A549 (cell line): ENCODE measurements around the gene INHA. TPM values are rescaled to one million over a fixed set of nuclear protein-coding genes. Genes with fewer than 3 reads are reported as not detected.

ENCODE experiments used
- ATAC-seq, 2 experiments: fragments of 200-7000 bp in 1 of 2; fragments of >200 bp in 1 of 2; cut with Nextera tagmentation in 1 of 2; cut with Tn5 transposase in 1 of 2; 3 replicates each; pipeline versions ENCODE4 v1.8.0 to v1.9.1; 2018 to 2020; ENCODE audit warnings: mild to moderate bottlenecking in 1 of 2, moderate library complexity in 1 of 2
- CTCF ChIA-PET: fragments of 300-600 bp; sonication (Branson Sonifier 250); formaldehyde crosslinking; extraction: SDS; loops from one replicate; lab custom pipeline; 2021; ENCODE audit warnings: antibody characterized with exemption, inconsistent platforms; lab: Yijun Ruan, JAX
- POLR2A ChIA-PET: fragments of 350-600 bp; formaldehyde crosslinking; extraction: SDS; loops from one replicate; lab custom pipeline; 2021; ENCODE audit warnings: antibody characterized with exemption, inconsistent platforms; lab: Yijun Ruan, JAX
- DNase-seq, 2 experiments: peaks; one replicate each; pipeline versions ENCODE4 v3.0.0 to v3.0.0-alpha.2; 2011 to 2016; ENCODE audit warnings: low read depth in 1 of 2, low spot score in 1 of 2
- FAIRE-seq: peaks from 2 replicates; lab custom pipeline; 2011; peaks lifted over from hg19 to GRCh38; lab: Jason Lieb, UNC
- H3K27ac ChIP-seq, 2 experiments: fragments of >200 bp; sonication (Bioruptor Twin); formaldehyde crosslinking; 3 replicates each; pipeline ENCODE4 v1.5.1; 2016 to 2017
- H3K4me1 ChIP-seq: fragments of >200 bp; sonication (Bioruptor Twin); formaldehyde crosslinking; 3 replicates; pipeline ENCODE4 v1.6.1; 2016
- H3K4me2 ChIP-seq: fragments of >200 bp; sonication (Bioruptor Twin); formaldehyde crosslinking; 3 replicates; pipeline ENCODE4 v1.6.1; 2016
- H3K4me3 ChIP-seq: fragments of >200 bp; sonication (Bioruptor Twin); formaldehyde crosslinking; 3 replicates; pipeline ENCODE4 v1.5.1; 2016
- H3K9me3 ChIP-seq: fragments of >200 bp; sonication (Bioruptor Twin); formaldehyde crosslinking; 3 replicates; pipeline ENCODE4 v1.6.1; 2016
- CBX2 ChIP-seq: fragments of 200-600 bp; sonication (generic); IDR thresholded peaks from 2 replicates; pipeline ENCODE4 v1.6.1; 2016; ENCODE audit warnings: low read depth, mild to moderate bottlenecking, borderline replicate concordance
- CEBPB ChIP-seq, 2 experiments: fragments of >200 bp in 1 of 2; sonication (Bioruptor Twin) in 1 of 2; formaldehyde crosslinking in 1 of 2; IDR thresholded peaks; 2 replicates each; pipeline ENCODE4 v1.6.1; 2012 to 2016
- EHMT2 ChIP-seq: fragments of 200-600 bp; sonication (generic); IDR thresholded peaks from 2 replicates; pipeline ENCODE4 v1.6.1; 2016; ENCODE audit warnings: antibody characterized with exemption, low read depth, mild to moderate bottlenecking, moderate library complexity
- EP300 ChIP-seq, 2 experiments: fragments of >200 bp; sonication (Bioruptor Twin); formaldehyde crosslinking; IDR thresholded peaks; 2 replicates in 1 of 2; 3 replicates in 1 of 2; pipeline ENCODE4 v1.6.1; 2016 to 2017
- FOSB ChIP-seq: fragments of 250-450 bp; sonication (Bioruptor Pico); IDR thresholded peaks from 2 replicates; pipeline ENCODE4 v1.5.0; 2020; ENCODE audit warnings: mild to moderate bottlenecking, moderate library complexity
- FOSL2 ChIP-seq, 2 experiments: fragments of 450-650 bp in 1 of 2; fragments of >200 bp in 1 of 2; sonication (Bioruptor Twin) in 1 of 2; formaldehyde crosslinking; IDR thresholded peaks; 2 replicates each; pipeline versions ENCODE4 v1.5.0 to v1.6.1; 2016 to 2020; ENCODE audit warnings: mild to moderate bottlenecking in 1 of 2, moderate library complexity in 1 of 2
- GATA3 ChIP-seq: IDR thresholded peaks from 2 replicates; pipeline ENCODE4 v1.6.1; 2012; ENCODE audit warnings: borderline replicate concordance
- HDAC2 ChIP-seq: fragments of 200-600 bp; sonication (generic); IDR thresholded peaks from 2 replicates; pipeline ENCODE4 v1.6.1; 2016
- KDM5A ChIP-seq: fragments of 200-600 bp; sonication (generic); IDR thresholded peaks from 2 replicates; pipeline ENCODE4 v1.6.1; 2016; ENCODE audit warnings: antibody characterized with exemption, mild to moderate bottlenecking
- MAFK ChIP-seq: fragments of 450-650 bp; IDR thresholded peaks from 2 replicates; pipeline ENCODE4 v1.6.1; 2014; ENCODE audit not compliant: partially characterized antibody
- MAZ ChIP-seq: fragments of 150-350 bp; IDR thresholded peaks from 2 replicates; pipeline ENCODE4 v1.6.1; 2014; ENCODE audit warnings: antibody characterized with exemption, low read depth, low read length, borderline replicate concordance
- MYC ChIP-seq: IDR thresholded peaks from 2 replicates; pipeline ENCODE4 v1.6.1; 2012; ENCODE audit warnings: mild to moderate bottlenecking, inconsistent platforms, low read length, improper control_type of control experiment, borderline replicate concordance
- NFE2L2 ChIP-seq: fragments of 150-350 bp; conservative IDR thresholded peaks from 2 replicates; pipeline ENCODE4 v1.6.1; 2014; ENCODE audit warnings: low read length
- RARB ChIP-seq: fragments of 250-450 bp; sonication (Bioruptor Pico); IDR thresholded peaks from 2 replicates; pipeline ENCODE4 v1.8.0; 2021; ENCODE audit warnings: mild to moderate bottlenecking, moderate library complexity
- RCOR1 ChIP-seq: fragments of 150-350 bp; IDR thresholded peaks from 2 replicates; pipeline ENCODE4 v1.6.1; 2014; ENCODE audit warnings: antibody characterized with exemption, low read length, low read depth
- SREBF2 ChIP-seq: fragments of 450-650 bp; IDR thresholded peaks from 2 replicates; pipeline ENCODE4 v1.6.1; 2014; ENCODE audit warnings: mild to moderate bottlenecking, moderate library complexity
- TFCP2L1 ChIP-seq: fragments of 250-450 bp; sonication (Bioruptor Pico); IDR thresholded peaks from 2 replicates; pipeline ENCODE4 v1.5.0; 2021; ENCODE audit warnings: mild to moderate bottlenecking
- TP53 ChIP-seq: fragments of 250-450 bp; sonication (Bioruptor Pico); IDR thresholded peaks from 2 replicates; pipeline ENCODE4 v1.5.0; 2021; ENCODE audit warnings: mild to moderate bottlenecking, moderate library complexity
- ZC3H11A ChIP-seq: fragments of 450-650 bp; IDR thresholded peaks from 2 replicates; pipeline ENCODE4 v1.6.1; 2014; ENCODE audit warnings: antibody characterized with exemption, mild to moderate bottlenecking
- ZNF302 ChIP-seq: fragments of 250-450 bp; sonication (Bioruptor Pico); IDR thresholded peaks from 2 replicates; pipeline ENCODE4 v1.9.0; 2021; ENCODE audit warnings: inconsistent platforms, mild to moderate bottlenecking, moderate library complexity
- ZSCAN20 ChIP-seq: fragments of 250-450 bp; sonication (Bioruptor Pico); IDR thresholded peaks from 2 replicates; pipeline ENCODE4 v1.8.0; 2022; ENCODE audit warnings: mild to moderate bottlenecking, moderate library complexity
- WGBS: methylation state at CpG from one replicate; pipeline ENCODE4 v1.1.6; 2017; ENCODE audit errors: missing lambda C conversion rate; 5-methylcytosine and 5-hydroxymethylcytosine counted together
- polyA plus RNA-seq, 4 experiments: library from polyadenylated mRNA; depleted of rRNA in 3 of 4; stranded (reverse); fragments of >200 nt; fragmentation: RNase III in 1 of 4; extraction: RNeasy Plus Mini Kit Qiagen cat#74134 plus additional on column Dnase treatment in 1 of 4; gene quantifications; 2 replicates in 3 of 4; 3 replicates in 1 of 4; pipeline ENCODE4 v1.2.3, GENCODE V29; 2011 to 2017
- TF ChIP-seq, protein P1 (sequence below): fragments of >200 bp; sonication (Bioruptor Twin); formaldehyde crosslinking; IDR thresholded peaks from 3 replicates; pipeline ENCODE4 v1.6.1; 2016
- TF ChIP-seq, protein P2 (sequence below): fragments of 150-350 bp; IDR thresholded peaks from 2 replicates; pipeline ENCODE4 v1.6.1; 2014; ENCODE audit warnings: low read depth, mild to moderate bottlenecking, low read length
- TF ChIP-seq, protein P3 (sequence below): fragments of >200 bp; sonication (Bioruptor Twin); formaldehyde crosslinking; IDR thresholded peaks from 2 replicates; pipeline ENCODE4 v1.6.1; 2016
- TF ChIP-seq, protein P4 (sequence below): IDR thresholded peaks from 2 replicates; pipeline ENCODE4 v1.6.1; 2012; ENCODE audit warnings: low read depth, borderline replicate concordance

The INHA gene
- polyA plus RNA-seq, 2 of the 4 experiments (the other 2 are of a cell fraction), result 0.49 to 0.72 TPM

DNA sequence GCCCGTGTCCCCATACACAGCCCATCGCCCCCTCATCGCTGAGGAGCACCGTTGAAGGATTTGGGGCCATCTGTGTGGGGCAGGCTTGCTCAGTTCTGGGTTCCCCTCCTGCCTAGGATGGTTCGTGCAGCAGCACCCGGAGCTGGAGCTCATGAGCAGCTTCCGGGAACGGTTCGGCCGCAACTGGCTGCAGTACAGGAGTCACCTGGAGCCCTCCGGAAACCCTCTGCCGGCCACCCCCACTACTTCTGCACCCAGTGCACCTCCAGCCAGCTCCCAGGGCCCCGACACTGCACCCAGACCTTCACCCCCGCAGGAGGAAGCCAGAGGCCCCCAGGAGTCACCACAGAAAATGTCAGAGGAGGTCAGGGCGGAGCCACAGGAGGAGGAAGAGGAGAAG is 35.8 kb downstream of the INHA start:
- ATAC-seq, result no peak
- H3K9me3 ChIP-seq, result no peaks in the 10 kb centered on the region
- H3K4me2 ChIP-seq, result no peak overlapping the region
- WGBS, result 96% methylated on average over 7 of the region's 15 CpGs
- DNase-seq, result no peak
- no peak for FAIRE-seq
- H3K4me3 ChIP-seq, result no peak overlapping the region
- ChIA-PET CTCF (interaction anchor here (0.8 to 2.8 kb wide), 2 partner anchors 48 to 78 kb away, joined by 3 to 9 read pairs; no protein-coding TSS in a partner anchor), POLR2A (no interaction called here)
- H3K4me1 ChIP-seq, result no peaks in the 10 kb centered on the region
- TF ChIP-seq EP300 (IDR thresholded peaks at IDR 0.05), result no peak
- no peak for TF ChIP-seq TP53
- TF ChIP-seq RARB (CRISPR knock-in tag), result no peak
- TF ChIP-seq, protein P1, sequence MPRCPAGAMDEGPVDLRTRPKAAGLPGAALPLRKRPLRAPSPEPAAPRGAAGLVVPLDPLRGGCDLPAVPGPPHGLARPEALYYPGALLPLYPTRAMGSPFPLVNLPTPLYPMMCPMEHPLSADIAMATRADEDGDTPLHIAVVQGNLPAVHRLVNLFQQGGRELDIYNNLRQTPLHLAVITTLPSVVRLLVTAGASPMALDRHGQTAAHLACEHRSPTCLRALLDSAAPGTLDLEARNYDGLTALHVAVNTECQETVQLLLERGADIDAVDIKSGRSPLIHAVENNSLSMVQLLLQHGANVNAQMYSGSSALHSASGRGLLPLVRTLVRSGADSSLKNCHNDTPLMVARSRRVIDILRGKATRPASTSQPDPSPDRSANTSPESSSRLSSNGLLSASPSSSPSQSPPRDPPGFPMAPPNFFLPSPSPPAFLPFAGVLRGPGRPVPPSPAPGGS, result no peak
- TF ChIP-seq EHMT2, result no peak
- no peak for TF ChIP-seq KDM5A
- TF ChIP-seq, protein P2, sequence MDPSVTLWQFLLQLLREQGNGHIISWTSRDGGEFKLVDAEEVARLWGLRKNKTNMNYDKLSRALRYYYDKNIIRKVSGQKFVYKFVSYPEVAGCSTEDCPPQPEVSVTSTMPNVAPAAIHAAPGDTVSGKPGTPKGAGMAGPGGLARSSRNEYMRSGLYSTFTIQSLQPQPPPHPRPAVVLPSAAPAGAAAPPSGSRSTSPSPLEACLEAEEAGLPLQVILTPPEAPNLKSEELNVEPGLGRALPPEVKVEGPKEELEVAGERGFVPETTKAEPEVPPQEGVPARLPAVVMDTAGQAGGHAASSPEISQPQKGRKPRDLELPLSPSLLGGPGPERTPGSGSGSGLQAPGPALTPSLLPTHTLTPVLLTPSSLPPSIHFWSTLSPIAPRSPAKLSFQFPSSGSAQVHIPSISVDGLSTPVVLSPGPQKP, result no peak
- TF ChIP-seq RCOR1, result no peak
- TF ChIP-seq TFCP2L1 (CRISPR knock-in tag), result no peak
- TF ChIP-seq ZSCAN20 (CRISPR knock-in tag), result no peak
- TF ChIP-seq MYC, result no peak
- TF ChIP-seq MAFK, result no peak
- no peak for TF ChIP-seq ZNF302
- TF ChIP-seq FOSL2 (IDR thresholded peaks at IDR 0.05), result no peak
- no peak for TF ChIP-seq FOSL2 (CRISPR knock-in tag; IDR thresholded peaks at IDR 0.05)
- TF ChIP-seq, protein P3, sequence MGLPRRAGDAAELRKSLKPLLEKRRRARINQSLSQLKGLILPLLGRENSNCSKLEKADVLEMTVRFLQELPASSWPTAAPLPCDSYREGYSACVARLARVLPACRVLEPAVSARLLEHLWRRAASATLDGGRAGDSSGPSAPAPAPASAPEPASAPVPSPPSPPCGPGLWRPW, result no peak
- no peak overlapping the region for H3K27ac ChIP-seq

DNA sequence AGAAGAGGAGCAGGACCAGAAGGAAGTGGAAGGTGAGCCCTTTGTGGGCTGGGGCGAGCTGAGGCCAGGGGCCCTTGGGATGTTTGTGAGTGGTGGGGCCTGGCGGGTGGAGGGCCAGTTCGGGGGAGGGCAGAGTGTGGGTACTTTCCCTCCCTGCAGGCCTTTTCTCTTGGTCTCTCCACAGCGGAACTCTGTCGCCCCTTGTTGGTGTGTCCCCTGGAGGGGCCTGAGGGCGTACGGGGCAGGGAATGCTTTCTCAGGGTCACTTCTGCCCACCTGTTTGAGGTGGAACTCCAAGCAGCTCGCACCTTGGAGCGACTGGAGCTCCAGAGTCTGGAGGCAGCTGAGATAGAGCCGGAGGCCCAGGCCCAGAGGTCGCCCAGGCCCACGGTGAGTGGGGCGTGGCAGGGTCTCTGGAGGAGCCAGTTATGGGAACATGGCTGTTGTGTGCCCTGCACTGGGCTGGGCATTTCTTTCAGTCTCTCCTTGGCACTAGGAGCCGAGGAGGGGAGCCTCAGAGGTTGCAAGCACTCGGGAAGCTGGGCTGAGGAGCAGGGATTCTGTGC is 36.4 kb downstream of the INHA start:
- Histone ChIP-seq H3K4me1 (no peaks in the 10 kb centered on the region), H3K9me3 (no peaks in the 10 kb centered on the region), H3K27ac (no peak overlapping the region), H3K4me2 (no peak overlapping the region), H3K4me3 (no peak overlapping the region)
- CTCF ChIA-PET, result interaction anchor here (0.6 to 2.8 kb wide), 4 partner anchors 8 to 1207 kb away, joined by 3 to 9 read pairs (median 4); no protein-coding TSS in a partner anchor
- ATAC-seq (no peak), DNase-seq (no peak), FAIRE-seq (no peak)
- 85% methylated on average over 11 of the region's 15 CpGs for whole genome bisulfite sequencing
- POLR2A ChIA-PET, result no interaction called here
- TF ChIP-seq NFE2L2, result no peak
- no peak for TF ChIP-seq TFCP2L1 (CRISPR knock-in tag)

DNA sequence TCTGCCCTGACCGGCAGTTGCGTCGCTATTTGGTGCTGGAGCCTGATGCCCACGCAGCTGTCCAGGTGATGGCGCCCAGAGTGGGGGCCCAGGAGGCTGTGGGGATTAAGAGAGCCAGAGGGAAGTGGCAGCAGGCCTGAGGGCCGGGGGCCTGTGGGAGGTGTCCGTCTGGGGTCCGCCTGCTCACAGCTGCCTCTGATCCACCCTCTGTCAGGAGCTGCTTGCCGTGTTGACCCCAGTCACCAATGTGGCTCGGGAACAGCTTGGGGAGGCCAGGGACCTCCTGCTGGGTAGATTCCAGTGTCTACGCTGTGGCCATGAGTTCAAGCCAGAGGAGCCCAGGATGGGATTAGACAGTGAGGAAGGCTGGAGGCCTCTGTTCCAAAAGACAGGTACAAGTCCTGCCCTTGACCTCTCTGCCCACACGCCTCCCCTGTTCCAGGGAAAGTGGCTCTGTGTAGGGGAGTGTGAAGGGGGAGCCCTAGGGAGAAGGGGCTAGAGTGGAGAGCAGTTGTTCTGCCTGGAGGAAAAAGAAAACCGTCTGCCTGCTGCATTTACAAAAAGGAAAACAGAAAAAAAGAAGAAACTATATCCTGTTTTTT is 37.1 kb downstream of the INHA start:
- no peak for FAIRE-seq
- 89% methylated on average over 13 of the region's 13 CpGs for WGBS
- ChIA-PET POLR2A (no interaction called here), CTCF (interaction anchor here (0.6 to 2.8 kb wide), 3 partner anchors 9 to 1206 kb away, joined by 3 to 9 read pairs (median 5); no protein-coding TSS in a partner anchor)
- Histone ChIP-seq H3K27ac (no peak overlapping the region), H3K4me3 (no peak overlapping the region), H3K4me1 (no peaks in the 10 kb centered on the region), H3K4me2 (no peak overlapping the region), H3K9me3 (no peaks in the 10 kb centered on the region)
- ATAC-seq, result no peak
- TF ChIP-seq, protein P4, sequence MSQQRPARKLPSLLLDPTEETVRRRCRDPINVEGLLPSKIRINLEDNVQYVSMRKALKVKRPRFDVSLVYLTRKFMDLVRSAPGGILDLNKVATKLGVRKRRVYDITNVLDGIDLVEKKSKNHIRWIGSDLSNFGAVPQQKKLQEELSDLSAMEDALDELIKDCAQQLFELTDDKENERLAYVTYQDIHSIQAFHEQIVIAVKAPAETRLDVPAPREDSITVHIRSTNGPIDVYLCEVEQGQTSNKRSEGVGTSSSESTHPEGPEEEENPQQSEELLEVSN, result no peak
- TF ChIP-seq ZSCAN20 (CRISPR knock-in tag) (no peak), MAZ (no peak), CEBPB (IDR thresholded peaks at IDR 0.05) (no peak), CBX2 (no peak), MYC (no peak), SREBF2 (no peak), FOSL2 (IDR thresholded peaks at IDR 0.05) (no peak), FOSL2 (CRISPR knock-in tag; IDR thresholded peaks at IDR 0.05) (no peak), FOSB (CRISPR knock-in tag) (no peak), GATA3 (no peak), ZC3H11A (no peak), RCOR1 (no peak), HDAC2 (no peak), ZNF302 (no peak)
- no peak for DNase-seq
